DND-41 (cell line): ENCODE data around the gene SH3RF3.
"Not testable (repeated sequence)": the region's sequence is repeated elsewhere in the genome, so short reads cannot be mapped to it uniquely, and the experiment has no call there.

Source experiments
- ATAC-seq: fragments of 200-7000 bp; cut with Tn5 transposase; 3 replicates; pipeline ENCODE4 v1.9.1; 2021; ENCODE audit warnings: low read depth; ENCODE audit not compliant: insufficient read depth
- DNase-seq: peaks from one replicate; pipeline ENCODE4 v3.0.0-alpha.2; 2020
- H2AFZ ChIP-seq: 2 replicates; pipeline ENCODE4 v1.6.0; 2012; ENCODE audit warnings: low read depth, low read length
- H3K27ac ChIP-seq: 2 replicates; pipeline ENCODE4 v1.5.1; 2012; ENCODE audit warnings: low read length, inconsistent platforms
- H3K27me3 ChIP-seq: fragments of 200-600 bp; sonication (generic); 2 replicates; pipeline ENCODE4 v1.6.0; 2012; ENCODE audit warnings: low read length, mild to moderate bottlenecking, inconsistent platforms; ENCODE audit not compliant: insufficient read depth, poor library complexity
- H3K36me3 ChIP-seq: 2 replicates; pipeline ENCODE4 v1.5.1; 2012; ENCODE audit warnings: low read length, inconsistent platforms; ENCODE audit not compliant: insufficient read depth
- H3K4me1 ChIP-seq: 2 replicates; pipeline ENCODE4 v1.5.1; 2012; ENCODE audit warnings: mild to moderate bottlenecking, low read length; ENCODE audit not compliant: insufficient read depth
- H3K4me2 ChIP-seq: 2 replicates; pipeline ENCODE4 v1.6.0; 2012; ENCODE audit warnings: mild to moderate bottlenecking, moderate library complexity, low read length, inconsistent platforms; ENCODE audit not compliant: insufficient read depth
- H3K4me3 ChIP-seq, 2 experiments: fragments of 200-600 bp in 1 of 2; shearing (Covaris generic) in 1 of 2; 2 replicates each; pipeline ENCODE4 v1.5.1; 2012 to 2016; ENCODE audit warnings: inconsistent platforms in 2 of 2, low read length in 2 of 2, mild to moderate bottlenecking in 2 of 2, low read depth in 1 of 2, moderate library complexity in 1 of 2
- H3K79me2 ChIP-seq: 2 replicates; pipeline ENCODE4 v1.6.0; 2012; ENCODE audit warnings: low read length, inconsistent platforms; ENCODE audit not compliant: insufficient read depth
- H3K9ac ChIP-seq: 2 replicates; pipeline ENCODE4 v1.6.0; 2012; ENCODE audit warnings: low read depth, mild to moderate bottlenecking, inconsistent platforms, low read length, moderate library complexity
- H3K9me3 ChIP-seq: 2 replicates; pipeline ENCODE4 v1.5.1; 2012; ENCODE audit warnings: low read length, moderate library complexity, mild to moderate bottlenecking, inconsistent platforms; ENCODE audit not compliant: insufficient read depth, severe bottlenecking
- H4K20me1 ChIP-seq: 2 replicates; pipeline ENCODE4 v1.6.0; 2012; ENCODE audit warnings: low read length; ENCODE audit not compliant: insufficient read depth
- EZH2 ChIP-seq: IDR thresholded peaks from 3 replicates; pipeline ENCODE4 v1.6.1; 2012; ENCODE audit warnings: borderline replicate concordance, low read depth, mild to moderate bottlenecking, moderate library complexity, low read length, inconsistent platforms; ENCODE audit not compliant: severe bottlenecking
- TF ChIP-seq, protein P1 (sequence below): IDR thresholded peaks from 2 replicates; pipeline ENCODE4 v1.5.1; 2012; ENCODE audit warnings: borderline replicate concordance, low read length, moderate library complexity, mild to moderate bottlenecking; ENCODE audit not compliant: poor library complexity, severe bottlenecking; ENCODE audit errors: extremely low read depth

The SH3RF3 gene

DNA sequence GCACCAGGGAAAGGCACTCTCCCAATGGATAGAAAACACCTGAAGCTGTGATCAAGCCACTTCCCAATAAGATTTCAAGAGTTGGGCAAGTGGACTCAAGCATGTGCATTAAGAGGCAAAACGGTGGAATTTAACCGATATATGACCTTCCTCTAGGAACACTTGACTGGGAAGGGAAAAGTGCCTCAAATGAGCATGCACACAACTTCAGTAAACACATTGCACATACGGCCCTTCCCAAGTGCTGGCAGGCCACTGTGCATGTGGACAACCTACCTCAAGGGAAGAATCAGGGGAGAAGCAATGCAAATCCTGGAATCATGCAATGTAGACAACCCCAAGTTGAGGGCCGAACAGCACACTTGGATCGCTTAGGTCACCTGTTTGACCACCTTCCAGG lies 23.9 kb upstream of the SH3RF3 start:
- TF ChIP-seq EZH2 = no peak
- TF ChIP-seq, protein P1, sequence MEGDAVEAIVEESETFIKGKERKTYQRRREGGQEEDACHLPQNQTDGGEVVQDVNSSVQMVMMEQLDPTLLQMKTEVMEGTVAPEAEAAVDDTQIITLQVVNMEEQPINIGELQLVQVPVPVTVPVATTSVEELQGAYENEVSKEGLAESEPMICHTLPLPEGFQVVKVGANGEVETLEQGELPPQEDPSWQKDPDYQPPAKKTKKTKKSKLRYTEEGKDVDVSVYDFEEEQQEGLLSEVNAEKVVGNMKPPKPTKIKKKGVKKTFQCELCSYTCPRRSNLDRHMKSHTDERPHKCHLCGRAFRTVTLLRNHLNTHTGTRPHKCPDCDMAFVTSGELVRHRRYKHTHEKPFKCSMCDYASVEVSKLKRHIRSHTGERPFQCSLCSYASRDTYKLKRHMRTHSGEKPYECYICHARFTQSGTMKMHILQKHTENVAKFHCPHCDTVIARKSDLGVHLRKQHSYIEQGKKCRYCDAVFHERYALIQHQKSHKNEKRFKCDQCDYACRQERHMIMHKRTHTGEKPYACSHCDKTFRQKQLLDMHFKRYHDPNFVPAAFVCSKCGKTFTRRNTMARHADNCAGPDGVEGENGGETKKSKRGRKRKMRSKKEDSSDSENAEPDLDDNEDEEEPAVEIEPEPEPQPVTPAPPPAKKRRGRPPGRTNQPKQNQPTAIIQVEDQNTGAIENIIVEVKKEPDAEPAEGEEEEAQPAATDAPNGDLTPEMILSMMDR = no peak

GRCh38 chr2:109108740-109109139 lies 20.3 kb upstream of the SH3RF3 start:
- Histone ChIP-seq H3K4me2 (no peak overlapping the region), H3K9ac (no peak overlapping the region), H3K9me3 (no peaks in the 10 kb centered on the region), H3K4me1 (no peaks in the 10 kb centered on the region), H3K36me3 (no peaks in the 10 kb centered on the region), H3K27ac (no peak overlapping the region), H3K79me2 (no peaks in the 10 kb centered on the region), H2AFZ (no peak overlapping the region), H3K27me3 (no peaks in the 10 kb centered on the region), H4K20me1 (no peaks in the 10 kb centered on the region), H3K4me3 (no peak overlapping the region)
- TF ChIP-seq, protein P1 = no peak
- no peak for TF ChIP-seq EZH2
- ATAC-seq = no peak
- DNase-seq = no peak

More for the DNA sequence above, 23.9 kb upstream of the SH3RF3 start:
- Histone ChIP-seq H4K20me1 (no peaks in the 10 kb centered on the region), H3K4me2 (no peak overlapping the region), H3K36me3 (no peaks in the 10 kb centered on the region), H2AFZ (no peak overlapping the region), H3K9me3 (no peaks in the 10 kb centered on the region), H3K4me1 (no peaks in the 10 kb centered on the region), H3K27ac (no peak overlapping the region), H3K9ac (no peak overlapping the region), H3K79me2 (no peaks in the 10 kb centered on the region), H3K27me3 (no peaks in the 10 kb centered on the region), H3K4me3 (no peak overlapping the region)
- no peak for DNase-seq
- ATAC-seq = no peak

GRCh38 chr2:109109342-109109741 lies 19.7 kb upstream of the SH3RF3 start:
- no peaks in the 10 kb centered on the region for H3K4me1 ChIP-seq
- no peaks in the 10 kb centered on the region for H3K79me2 ChIP-seq
- H3K27ac ChIP-seq = no peak overlapping the region
- ATAC-seq (no peak), DNase-seq (no peak)
- H4K20me1 ChIP-seq = no peaks in the 10 kb centered on the region
- no peaks in the 10 kb centered on the region for H3K9me3 ChIP-seq
- H2AFZ ChIP-seq = no peak overlapping the region
- no peak overlapping the region for H3K9ac ChIP-seq
- no peak overlapping the region for H3K4me2 ChIP-seq
- H3K4me3 ChIP-seq = no peak overlapping the region
- TF ChIP-seq EZH2 = no peak
- TF ChIP-seq, protein P1 = no peak
- H3K27me3 ChIP-seq = no peaks in the 10 kb centered on the region
- no peaks in the 10 kb centered on the region for H3K36me3 ChIP-seq

DNA sequence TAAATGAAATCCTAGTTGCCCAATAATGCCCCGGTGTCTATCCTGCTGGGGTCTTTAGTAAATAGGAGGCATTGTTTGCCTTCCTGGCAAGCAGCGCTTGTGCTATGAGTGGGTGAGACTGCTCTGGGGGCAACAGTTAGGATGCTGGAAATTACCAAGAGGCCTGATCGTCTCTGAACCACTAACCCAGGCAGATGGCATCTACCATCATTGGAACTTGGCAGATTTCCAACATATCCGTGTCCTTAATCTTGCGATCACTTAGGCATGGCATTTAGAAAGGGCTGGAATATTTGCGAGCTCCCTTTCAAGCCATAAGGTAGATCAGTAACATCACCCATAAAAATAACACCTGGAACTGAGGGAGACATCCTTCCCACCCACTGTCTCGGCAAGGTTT lies 18.8 kb upstream of the SH3RF3 start:
- DNase-seq = no peak

GRCh38 chr2:109117181-109117580 lies 11.8 kb upstream of the SH3RF3 start:
- H3K4me1 ChIP-seq, ATAC-seq, H3K4me2 ChIP-seq, H3K9ac ChIP-seq, H3K27ac ChIP-seq, H3K36me3 ChIP-seq, H2AFZ ChIP-seq, H3K79me2 ChIP-seq, H4K20me1 ChIP-seq, H3K4me3 ChIP-seq, DNase-seq, H3K9me3 ChIP-seq, H3K27me3 ChIP-seq: not testable (repeated sequence)

More for the DNA sequence above, 18.8 kb upstream of the SH3RF3 start:
- Histone ChIP-seq H2AFZ (no peak overlapping the region), H3K4me2 (no peak overlapping the region), H4K20me1 (no peaks in the 10 kb centered on the region), H3K27me3 (no peaks in the 10 kb centered on the region), H3K79me2 (no peaks in the 10 kb centered on the region), H3K36me3 (no peaks in the 10 kb centered on the region), H3K4me1 (no peaks in the 10 kb centered on the region), H3K9ac (no peak overlapping the region), H3K4me3 (no peak overlapping the region), H3K9me3 (no peaks in the 10 kb centered on the region), H3K27ac (no peak overlapping the region)
- no peak for TF ChIP-seq EZH2
- TF ChIP-seq, protein P1 = no peak
- no peak for ATAC-seq
